SK-N-SH (cell line): ENCODE results near the gene ZNF14. TPM values are rescaled to one million over a fixed set of nuclear protein-coding genes. Genes with fewer than 3 reads are reported as not detected.
"Not testable (repeated sequence)": the region's sequence is repeated elsewhere in the genome, so short reads cannot be mapped to it uniquely, and the experiment has no call there.

Source experiments
- CTCF ChIA-PET: fragments of 300-600, 350-600 bp; formaldehyde crosslinking; extraction: SDS; loops from one replicate; lab custom pipeline; 2021; lab: Yijun Ruan, JAX
- POLR2A ChIA-PET: fragments of 350-600 bp; sonication (Branson Sonifier 250); formaldehyde crosslinking; extraction: SDS; loops from one replicate; lab custom pipeline; 2020; ENCODE audit warnings: antibody characterized with exemption, inconsistent platforms; lab: Yijun Ruan, JAX
- DNase-seq: peaks from one replicate; pipeline ENCODE4 v3.0.0; 2012
- H2AFZ ChIP-seq: fragments of 200-600 bp; sonication (generic); 2 replicates; pipeline ENCODE4 v1.8.1; 2016; ENCODE audit warnings: antibody characterized with exemption, mild to moderate bottlenecking, low read depth
- H3F3A ChIP-seq: fragments of 200-600 bp; sonication (generic); replicated peaks from 2 replicates; pipeline ENCODE3; 2016; ENCODE audit warnings: antibody characterized with exemption, mild to moderate bottlenecking; ENCODE audit not compliant: insufficient read depth
- H3K27ac ChIP-seq, 2 experiments: fragments of 200-500 bp in 1 of 2; fragments of 200-600 bp in 1 of 2; sonication (Bioruptor generic) in 1 of 2; sonication (generic), shearing (Covaris generic) in 1 of 2; 2 replicates each; pipeline versions ENCODE4 v1.5.1 to v1.6.1; 2014 to 2016; ENCODE audit warnings: low read depth in 2 of 2, inconsistent platforms in 1 of 2, low read length in 1 of 2, mild to moderate bottlenecking in 1 of 2, mixed read lengths in 1 of 2
- H3K27me3 ChIP-seq: fragments of 200-600 bp; sonication (generic), shearing (Covaris generic); 2 replicates; pipeline ENCODE4 v1.6.1; 2016; ENCODE audit warnings: mixed run types; ENCODE audit not compliant: insufficient read depth
- H3K36me3 ChIP-seq, 2 experiments: fragments of 200-500 bp in 1 of 2; fragments of 200-600 bp in 1 of 2; sonication (Bioruptor generic) in 1 of 2; sonication (generic) in 1 of 2; replicated peaks in 1 of 2; 2 replicates each; pipeline versions ENCODE3 to v1.5.1; 2014 to 2016; ENCODE audit warnings: low read length in 1 of 2, mild to moderate bottlenecking in 1 of 2; ENCODE audit not compliant: insufficient read depth in 2 of 2, control insufficient read depth in 1 of 2
- H3K4me1 ChIP-seq, 2 experiments: fragments of 200-500 bp in 1 of 2; fragments of 200-600 bp in 1 of 2; sonication (Bioruptor generic) in 1 of 2; sonication (generic), shearing (Covaris generic) in 1 of 2; 2 replicates each; pipeline versions ENCODE4 v1.5.1 to v1.6.1; 2014 to 2016; ENCODE audit warnings: low read depth in 1 of 2, low read length in 1 of 2, mixed run types in 1 of 2; ENCODE audit not compliant: insufficient read depth in 2 of 2, control insufficient read depth in 1 of 2
- H3K4me2 ChIP-seq: fragments of 200-600 bp; sonication (generic), shearing (Covaris generic); 2 replicates; pipeline ENCODE4 v1.6.1; 2017; ENCODE audit warnings: mixed run types
- H3K4me3 ChIP-seq, 2 experiments: fragments of 200-500 bp in 1 of 2; fragments of 200-600 bp in 1 of 2; sonication (Bioruptor generic) in 1 of 2; sonication (generic), shearing (Covaris generic) in 1 of 2; 2 replicates each; pipeline versions ENCODE4 v1.5.1 to v1.8.1; 2014 to 2016; ENCODE audit warnings: low read depth in 2 of 2, inconsistent platforms in 1 of 2, low read length in 1 of 2, mild to moderate bottlenecking in 1 of 2, mixed read lengths in 1 of 2, moderate library complexity in 1 of 2
- H3K79me2 ChIP-seq: fragments of 200-600 bp; sonication (generic); 2 replicates; pipeline ENCODE4 v1.8.1; 2017; ENCODE audit warnings: mild to moderate bottlenecking; ENCODE audit not compliant: insufficient read depth
- H3K9ac ChIP-seq: fragments of 200-600 bp; sonication (generic); 2 replicates; pipeline ENCODE4 v1.6.1; 2017; ENCODE audit warnings: mixed run types
- H3K9me2 ChIP-seq: fragments of 200-600 bp; sonication (generic); 2 replicates; pipeline ENCODE4 v1.6.1; 2017; ENCODE audit warnings: mixed run types
- H3K9me3 ChIP-seq: fragments of 200-600 bp; sonication (generic); 2 replicates; pipeline ENCODE4 v1.6.1; 2017; ENCODE audit warnings: mixed run types, mild to moderate bottlenecking, moderate library complexity
- H4K20me1 ChIP-seq: fragments of 200-600 bp; sonication (generic); 2 replicates; pipeline ENCODE4 v1.6.1; 2017; ENCODE audit warnings: mild to moderate bottlenecking, mixed run types; ENCODE audit not compliant: insufficient read depth
- SIN3A ChIP-seq: IDR thresholded peaks from 2 replicates; pipeline ENCODE4 v1.6.1; 2012; ENCODE audit warnings: low read depth, mild to moderate bottlenecking, low read length, moderate library complexity, borderline replicate concordance
- TAF1 ChIP-seq: IDR thresholded peaks from 2 replicates; pipeline ENCODE4 v1.6.1; 2012; ENCODE audit warnings: low read depth, mild to moderate bottlenecking, low read length, moderate library complexity, borderline replicate concordance
- TCF12 ChIP-seq: IDR thresholded peaks from 2 replicates; pipeline ENCODE4 v1.4.0; 2012
- YY1 ChIP-seq: IDR thresholded peaks from 2 replicates; pipeline ENCODE4 v1.4.0; 2012; ENCODE audit warnings: low read depth, mild to moderate bottlenecking
- ZBTB33 ChIP-seq: IDR thresholded peaks from 2 replicates; pipeline ENCODE4 v1.4.0; 2012; ENCODE audit warnings: low read depth, borderline replicate concordance
- WGBS: methylation state at CpG from one replicate; pipeline ENCODE4 v1.1.6; 2017; ENCODE audit warnings: low lambda C conversion rate; 5-methylcytosine and 5-hydroxymethylcytosine counted together
- polyA plus RNA-seq, 3 experiments: library from polyadenylated mRNA; depleted of rRNA; stranded (reverse); fragments of >200 nt; gene quantifications; 2 replicates each; pipeline ENCODE4 v1.2.3, GENCODE V29; 2012

The ZNF14 gene
- polyA plus RNA-seq, 1 of the 3 experiments (the other 2 are of a cell fraction): 1.1 TPM

- Histone ChIP-seq H3K9me2 (no peaks in the 10 kb centered on the region), H3K4me2 (no peak overlapping the region), H4K20me1 (no peaks in the 10 kb centered on the region), H3K9me3 (no peaks in the 10 kb centered on the region), H3K4me1 (peaks cover 0 to 12% of the 10 kb centered on the region in 2 experiments; a peak in 2 of 4 replicates), H3K36me3 (peaks cover 0 to 7% of the 10 kb centered on the region in 2 experiments), H3K9ac (no peak overlapping the region), H3K79me2 (peaks cover 18% of the 10 kb centered on the region), H3K27me3 (no peaks in the 10 kb centered on the region), H3K27ac (no peak overlapping the region), H3F3A (no peaks in the 10 kb centered on the region), H2AFZ (no peak overlapping the region), H3K4me3 (no peak overlapping the region)
- CTCF ChIA-PET: no interaction called here
- POLR2A ChIA-PET: no interaction called here
- WGBS: 91% methylated on average over 14 of the region's 14 CpGs
- TF ChIP-seq SIN3A: no peak
- no peak for TF ChIP-seq ZBTB33
- no peak for TF ChIP-seq TAF1
- TF ChIP-seq YY1: no peak
- no peak for TF ChIP-seq TCF12
- DNase-seq: no peak
These were observed 41.6 kb upstream of the ZNF14 start for GRCh38 chr19:19774354-19775033.

GRCh38 chr19:19771963-19772362, 39.1 kb upstream of the ZNF14 start:
- H3K27ac ChIP-seq, POLR2A ChIA-PET, CTCF ChIA-PET, H3K4me2 ChIP-seq, DNase-seq, H3K9me2 ChIP-seq, H3K79me2 ChIP-seq, H3F3A ChIP-seq, H3K9me3 ChIP-seq, H3K27me3 ChIP-seq, H3K4me1 ChIP-seq, H3K36me3 ChIP-seq, H3K9ac ChIP-seq, H3K4me3 ChIP-seq, H4K20me1 ChIP-seq, H2AFZ ChIP-seq: not testable (repeated sequence)
- 71% methylated on average over 10 of the region's 10 CpGs for WGBS

GRCh38 chr19:19769971-19770370, 37.1 kb upstream of the ZNF14 start:
- CTCF ChIA-PET, H3K4me2 ChIP-seq, H3K4me3 ChIP-seq, H3K9me3 ChIP-seq, H2AFZ ChIP-seq, H3K79me2 ChIP-seq, H3K27ac ChIP-seq, H3K4me1 ChIP-seq, H3K9me2 ChIP-seq, POLR2A ChIA-PET, H3K9ac ChIP-seq, H3K27me3 ChIP-seq, DNase-seq, H4K20me1 ChIP-seq, H3F3A ChIP-seq, H3K36me3 ChIP-seq: not testable (repeated sequence)
- WGBS: 97% methylated on average over 20 of the region's 28 CpGs
